Measurements from ENCODE around the gene PYGB.

PYGB gene

GRCh38 chr20:25336561-25337422, 88.9 kb downstream of the PYGB start:
- no peak for DNase-seq (ENCODE audit: low spot score)

GRCh38 chr20:25338112-25339023, 90.5 kb downstream of the PYGB start:
- no peak for DNase-seq (ENCODE audit: low spot score)

- no peak for DNase-seq (ENCODE audit: low spot score)
Observed at GRCh38 chr20:25339608-25340007, 91.7 kb downstream of the PYGB start.

GRCh38 chr20:25340380-25340779, 92.5 kb downstream of the PYGB start:
- no peak for DNase-seq (ENCODE audit: low spot score)

- no peak for DNase-seq (ENCODE audit: low spot score)
Observed at GRCh38 chr20:25341716-25342680, 94.1 kb downstream of the PYGB start.

GRCh38 chr20:25344634-25345033, 96.7 kb downstream of the PYGB start:
- DNase-seq (ENCODE audit: low spot score) = no peak

- no peak for DNase-seq (ENCODE audit: low spot score)
Observed at GRCh38 chr20:25345721-25346120, 97.8 kb downstream of the PYGB start.

- DNase-seq (ENCODE audit: low spot score) = no peak
Observed at GRCh38 chr20:25346349-25346748, 98.5 kb downstream of the PYGB start.
